Omental fat pad (tissue), 4 donors: ENCODE results near the gene CIAO2A. TPM values are rescaled to one million over a fixed set of nuclear protein-coding genes. Genes with fewer than 3 reads are reported as not detected.
"Not testable (repeated sequence)": the region's sequence is repeated elsewhere in the genome, so short reads cannot be mapped to it uniquely, and the experiment has no call there.

ENCODE experiments used
- ATAC-seq: fragments of 150-250 bp; one replicate; pipeline ENCODE4 v1.9.1; 2016; ENCODE audit warnings: mild to moderate bottlenecking, moderate library complexity; ENCODE audit not compliant: low FRiP score
- DNase-seq: peaks from one replicate; pipeline ENCODE4 v3.0.0-alpha.2; 2019; ENCODE audit warnings: low spot score
- total RNA-seq, 4 donors: library from RNA; depleted of rRNA; stranded (reverse); fragments of >200 nt; gene quantifications; one replicate each; pipeline ENCODE4 v1.1.0, GENCODE V29; 2016
- TF ChIP-seq, protein P1 (sequence below), 3 donors: fragments of 450-650 bp; IDR thresholded peaks; one replicate each; pipeline ENCODE4 v1.5.1; 2016 to 2017; ENCODE audit warnings: antibody characterized with exemption in 3 of 3, mild to moderate bottlenecking in 3 of 3, moderate library complexity in 2 of 3

The CIAO2A gene
- total RNA-seq, 4 donors from 2014 or later = 39.9 to 48.3 (median 40.5) TPM

DNA sequence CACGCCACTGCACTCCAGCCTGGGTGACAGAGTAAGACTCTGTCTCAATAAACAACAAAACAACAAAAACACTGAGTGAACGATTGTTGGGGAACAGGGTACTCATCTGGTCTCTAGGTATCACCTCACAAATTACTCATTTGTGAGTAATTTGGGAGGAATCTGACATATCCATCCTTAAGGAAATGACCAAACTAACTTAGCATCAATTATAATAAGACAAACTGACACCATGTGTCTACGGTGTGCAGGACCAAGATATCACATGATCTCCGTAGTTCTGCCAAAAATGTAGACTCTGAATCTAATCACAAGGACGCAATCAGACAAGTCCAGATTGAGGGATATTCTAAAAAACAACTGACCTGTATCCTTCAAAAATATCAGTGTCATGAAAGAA, 35.4 kb downstream of the CIAO2A start:
- DNase-seq (no peak), ATAC-seq (no peak)
- TF ChIP-seq, protein P1, sequence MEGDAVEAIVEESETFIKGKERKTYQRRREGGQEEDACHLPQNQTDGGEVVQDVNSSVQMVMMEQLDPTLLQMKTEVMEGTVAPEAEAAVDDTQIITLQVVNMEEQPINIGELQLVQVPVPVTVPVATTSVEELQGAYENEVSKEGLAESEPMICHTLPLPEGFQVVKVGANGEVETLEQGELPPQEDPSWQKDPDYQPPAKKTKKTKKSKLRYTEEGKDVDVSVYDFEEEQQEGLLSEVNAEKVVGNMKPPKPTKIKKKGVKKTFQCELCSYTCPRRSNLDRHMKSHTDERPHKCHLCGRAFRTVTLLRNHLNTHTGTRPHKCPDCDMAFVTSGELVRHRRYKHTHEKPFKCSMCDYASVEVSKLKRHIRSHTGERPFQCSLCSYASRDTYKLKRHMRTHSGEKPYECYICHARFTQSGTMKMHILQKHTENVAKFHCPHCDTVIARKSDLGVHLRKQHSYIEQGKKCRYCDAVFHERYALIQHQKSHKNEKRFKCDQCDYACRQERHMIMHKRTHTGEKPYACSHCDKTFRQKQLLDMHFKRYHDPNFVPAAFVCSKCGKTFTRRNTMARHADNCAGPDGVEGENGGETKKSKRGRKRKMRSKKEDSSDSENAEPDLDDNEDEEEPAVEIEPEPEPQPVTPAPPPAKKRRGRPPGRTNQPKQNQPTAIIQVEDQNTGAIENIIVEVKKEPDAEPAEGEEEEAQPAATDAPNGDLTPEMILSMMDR (IDR thresholded peaks at IDR 0.05) = no peak

DNA sequence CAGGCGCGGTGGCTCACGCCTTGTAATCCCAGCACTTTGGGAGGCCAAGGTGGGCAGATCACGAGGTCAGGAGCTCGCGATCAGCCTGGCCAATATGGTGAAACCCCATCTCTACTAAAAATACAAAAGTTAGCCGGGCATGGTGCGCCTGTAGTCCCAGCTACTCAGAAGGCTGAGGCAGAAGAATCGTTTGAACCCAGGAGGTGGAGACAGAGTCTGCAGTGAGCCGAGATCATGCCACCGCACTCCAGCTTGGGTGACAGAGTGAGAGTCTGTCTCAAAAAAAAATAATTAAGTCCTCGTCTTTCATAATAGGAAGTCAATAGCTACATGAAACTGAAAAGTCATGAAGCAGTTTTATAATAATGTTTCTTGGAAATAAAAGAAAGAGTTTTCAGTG, 40.0 kb downstream of the CIAO2A start:
- not testable (repeated sequence) for ATAC-seq, DNase-seq

DNA sequence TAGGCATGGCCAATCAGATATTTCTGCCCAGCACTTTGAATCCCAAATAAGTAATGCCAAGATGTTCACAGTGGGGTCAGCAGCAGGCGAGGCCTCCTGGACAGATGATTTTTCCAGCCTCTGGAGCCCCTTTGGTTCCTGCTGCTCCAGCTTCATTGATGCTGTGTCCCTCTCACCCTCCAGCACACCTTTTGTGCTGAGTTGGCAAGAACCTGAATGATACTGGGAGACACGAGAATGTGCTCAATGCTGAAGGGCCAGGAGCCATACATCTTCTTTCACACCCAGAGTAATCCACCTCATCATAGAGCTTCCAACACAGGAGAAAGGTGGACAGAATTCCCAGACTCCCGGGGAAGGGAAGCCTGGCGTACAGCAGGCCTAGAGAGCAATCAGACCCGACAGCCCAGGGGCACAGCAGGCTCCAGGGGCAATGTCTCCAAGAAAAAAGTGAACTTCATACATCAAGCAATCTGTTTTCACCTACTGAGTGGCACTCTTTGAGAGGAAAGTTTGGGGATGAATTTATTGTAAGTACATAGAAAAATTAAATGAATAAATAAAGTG, 40.6 kb downstream of the CIAO2A start:
- ATAC-seq = no peak
- DNase-seq = no peak
- TF ChIP-seq, protein P1 (IDR thresholded peaks at IDR 0.05) = no peak

DNA sequence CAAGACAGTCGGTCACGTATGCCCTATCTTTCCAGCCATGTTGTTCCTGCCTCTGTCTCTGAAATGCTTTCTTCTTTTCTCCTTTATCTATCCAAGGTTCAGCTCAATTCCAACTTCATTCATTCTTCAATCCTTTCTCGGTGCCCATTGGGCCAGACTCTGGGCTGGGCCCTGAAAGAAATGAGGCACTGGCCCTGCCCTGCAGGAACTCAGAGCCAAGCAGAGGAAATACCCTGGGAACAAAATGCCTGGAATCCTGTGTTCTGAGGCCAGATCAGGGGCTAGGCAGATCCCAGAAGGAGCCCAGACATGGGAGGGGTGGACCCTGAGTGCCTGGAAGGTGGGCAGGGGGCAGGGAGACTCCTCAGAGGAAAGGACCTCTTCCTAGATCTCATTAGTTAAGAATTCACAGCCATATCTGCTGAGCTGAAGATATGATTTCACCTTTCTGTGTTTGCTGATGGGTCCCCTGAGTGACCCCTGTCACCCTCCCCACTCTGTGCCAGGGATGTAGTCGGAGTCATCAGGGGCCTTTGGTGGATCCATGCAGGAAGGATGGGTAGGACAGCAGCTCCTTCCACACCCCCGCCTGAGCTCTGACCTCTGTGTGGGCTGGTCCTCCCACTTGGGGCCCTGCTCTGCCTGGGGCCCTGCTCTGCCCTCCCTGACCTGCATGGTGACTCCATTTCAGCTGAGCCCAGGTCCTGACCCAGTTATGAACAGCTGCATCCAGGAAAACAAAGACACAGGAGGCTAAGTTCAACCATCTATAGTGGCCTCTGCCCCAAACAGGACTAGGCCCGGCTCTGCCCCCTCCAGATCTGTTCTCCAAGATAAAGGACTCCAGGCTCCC, 42.0 kb downstream of the CIAO2A start:
- DNase-seq (no peak), ATAC-seq (no peak)
- TF ChIP-seq, protein P1 (IDR thresholded peaks at IDR 0.05) = no peak

DNA sequence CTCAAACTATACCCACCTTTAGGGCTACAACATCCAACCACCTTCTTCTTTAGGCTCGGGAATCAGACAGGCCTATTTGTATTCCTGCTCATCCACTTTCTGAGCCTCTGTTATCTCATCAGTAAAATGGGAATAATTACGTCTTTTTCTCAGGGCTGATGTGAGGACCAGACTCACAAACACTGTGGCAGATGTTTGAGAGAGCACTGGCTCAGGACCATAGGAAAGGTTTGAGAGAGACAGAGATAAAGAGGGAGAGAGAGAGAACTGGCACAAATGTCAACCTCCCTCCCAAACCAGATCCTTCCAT, 42.6 kb downstream of the CIAO2A start:
- DNase-seq (no peak), ATAC-seq (no peak)
- TF ChIP-seq, protein P1 (IDR thresholded peaks at IDR 0.05) = no peak

DNA sequence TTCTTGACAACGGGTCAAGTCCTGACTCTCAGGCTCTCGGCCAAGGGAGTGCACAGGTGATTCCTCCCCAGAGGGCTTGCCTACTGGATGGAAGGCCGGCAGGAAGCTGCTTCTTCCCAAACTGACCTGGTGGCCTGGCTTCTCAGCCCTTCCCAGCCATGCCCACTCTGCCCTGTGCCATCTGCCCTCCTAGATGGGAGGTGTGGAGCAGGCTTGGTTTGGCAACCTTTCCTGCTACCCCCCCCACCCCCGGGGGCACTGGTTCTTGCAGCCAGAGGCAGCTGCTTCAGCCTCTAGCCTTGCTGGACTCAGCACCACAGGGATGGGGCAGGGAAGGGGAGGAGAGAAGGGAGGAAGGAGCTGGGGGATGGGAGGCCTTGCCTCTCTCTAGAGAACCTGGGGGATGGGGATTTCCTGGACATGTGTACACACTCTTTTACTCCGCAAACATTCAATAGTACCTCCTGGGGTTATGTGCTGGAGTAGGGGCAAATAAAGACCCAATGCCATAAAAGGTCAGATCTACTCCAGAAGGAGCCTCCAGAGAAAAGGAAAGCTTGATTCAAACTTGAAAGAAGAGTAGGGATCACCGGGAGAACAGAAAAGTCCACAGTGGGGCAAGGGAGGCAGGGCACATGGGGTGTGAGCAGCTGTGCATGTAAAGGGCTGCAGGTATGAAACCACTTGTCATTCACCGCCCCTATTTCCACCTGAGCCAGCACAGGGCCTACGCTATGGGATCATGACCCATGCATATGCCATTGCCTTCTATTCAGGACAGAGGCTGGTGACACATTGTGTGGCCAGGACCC, 43.2 kb downstream of the CIAO2A start:
- TF ChIP-seq, protein P1 (IDR thresholded peaks at IDR 0.05) = no peak
- DNase-seq (no peak), ATAC-seq (no peak)

DNA sequence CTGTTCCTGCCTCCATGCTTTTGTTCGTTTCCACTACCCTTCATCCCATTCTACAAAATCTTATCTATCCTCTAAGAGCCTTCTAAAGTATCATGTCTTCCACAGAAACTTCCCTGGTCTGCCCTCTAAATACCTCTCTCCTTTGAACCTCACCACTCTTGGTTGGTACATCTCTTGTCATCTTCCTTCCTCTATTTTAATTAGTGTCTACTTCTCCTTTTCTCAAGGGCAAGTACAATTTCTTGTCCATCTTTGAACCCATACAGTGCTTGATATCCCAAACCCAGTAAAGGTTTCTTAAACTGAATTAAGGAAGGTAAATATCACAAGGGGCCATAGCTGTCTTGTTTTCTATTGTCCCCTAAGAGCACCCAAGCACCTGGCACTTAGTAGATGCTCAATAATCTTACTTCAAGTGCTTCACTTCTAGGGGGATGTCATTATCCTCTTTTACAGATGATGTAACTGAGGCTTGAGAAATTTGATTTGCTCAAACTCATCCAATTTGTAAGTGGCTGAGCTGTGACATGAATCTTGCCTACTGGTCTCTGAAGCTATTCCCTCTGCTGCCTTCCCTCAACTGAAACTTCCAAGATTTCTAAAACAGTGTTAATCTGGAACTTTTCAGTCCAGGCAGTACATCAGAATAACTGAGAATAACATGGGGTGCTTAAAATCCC, 44.7 kb downstream of the CIAO2A start:
- ATAC-seq = no peak
- DNase-seq = no peak
- TF ChIP-seq, protein P1 (IDR thresholded peaks at IDR 0.05) = no peak
